IMR-90 (cell line): Measurements from ENCODE around the gene COL27A1. TPM values are rescaled to one million over a fixed set of nuclear protein-coding genes. Genes with fewer than 3 reads are reported as not detected.

Experiments
- ATAC-seq: fragments of 200-7000 bp; cut with Tn5 transposase; 2 replicates; pipeline ENCODE4 v1.9.1; 2020; ENCODE audit warnings: low read depth, mild to moderate bottlenecking, moderate library complexity
- BruUV-seq: library from RNA; stranded (reverse); fragments of 400-500 nt; replicated peaks from 2 replicates; lab custom pipeline; 2021; lab: Mats Ljungman, UMichigan
- CTCF ChIA-PET: fragments of 300-600 bp; formaldehyde crosslinking; extraction: SDS; loops from one replicate; lab custom pipeline; 2021; ENCODE audit warnings: antibody characterized with exemption; lab: Yijun Ruan, JAX
- POLR2A ChIA-PET: fragments of 300-600 bp; sonication (Branson Sonifier 250); formaldehyde crosslinking; loops from one replicate; lab custom pipeline; 2022; ENCODE audit warnings: antibody characterized with exemption; ENCODE audit not compliant: unreplicated experiment; lab: Charles Lee
- DNase-seq: peaks from one replicate; pipeline ENCODE4 v3.0.0; 2013
- H2AFZ ChIP-seq: replicated peaks from 2 replicates; pipeline ENCODE3; 2013; ENCODE audit warnings: low read length, mild to moderate bottlenecking; ENCODE audit not compliant: poor library complexity
- H2AK5ac ChIP-seq: 2 replicates; pipeline ENCODE4 v1.6.1; 2013; ENCODE audit warnings: low read depth, low read length, inconsistent platforms
- H2AK9ac ChIP-seq: replicated peaks from 2 replicates; pipeline ENCODE3; 2013; ENCODE audit warnings: mild to moderate bottlenecking, low read depth, low read length, moderate library complexity; ENCODE audit not compliant: poor library complexity
- H2BK120ac ChIP-seq: 2 replicates; pipeline ENCODE4 v1.6.1; 2013; ENCODE audit warnings: low read depth, low read length, inconsistent platforms
- H2BK15ac ChIP-seq: 3 replicates; pipeline ENCODE4 v1.6.1; 2013; ENCODE audit warnings: low read depth, low read length, inconsistent platforms
- H2BK20ac ChIP-seq: 2 replicates; pipeline ENCODE4 v1.6.1; 2013; ENCODE audit warnings: low read depth, mild to moderate bottlenecking, inconsistent platforms, low read length, moderate library complexity
- H2BK5ac ChIP-seq: 2 replicates; pipeline ENCODE4 v1.6.1; 2013; ENCODE audit warnings: mild to moderate bottlenecking, low read depth, low read length, inconsistent platforms; ENCODE audit not compliant: poor library complexity, severe bottlenecking
- H3K14ac ChIP-seq: replicated peaks from 2 replicates; pipeline ENCODE4 v1.6.1; 2013; ENCODE audit warnings: low read depth, low read length, inconsistent platforms
- H3K18ac ChIP-seq: 2 replicates; pipeline ENCODE4 v1.6.1; 2013; ENCODE audit warnings: low read depth, low read length, control low read depth
- H3K23ac ChIP-seq: 2 replicates; pipeline ENCODE4 v1.6.1; 2013; ENCODE audit warnings: low read depth, low read length, inconsistent platforms
- H3K27ac ChIP-seq: 2 replicates; pipeline ENCODE4 v1.5.1; 2013; ENCODE audit warnings: mild to moderate bottlenecking, control low read depth, low read length; ENCODE audit not compliant: insufficient read depth
- H3K27me3 ChIP-seq: 2 replicates; pipeline ENCODE4 v1.6.1; 2013; ENCODE audit warnings: low read length; ENCODE audit not compliant: control insufficient read depth, insufficient read depth
- H3K36me3 ChIP-seq: 2 replicates; pipeline ENCODE4 v1.6.1; 2013; ENCODE audit warnings: low read length, mixed read lengths; ENCODE audit not compliant: control insufficient read depth, insufficient read depth
- H3K4ac ChIP-seq: 2 replicates; pipeline ENCODE4 v1.6.1; 2013; ENCODE audit warnings: low read depth, low read length, inconsistent platforms
- H3K4me1 ChIP-seq: 2 replicates; pipeline ENCODE4 v1.6.1; 2013; ENCODE audit warnings: low read length, mixed read lengths; ENCODE audit not compliant: control insufficient read depth, insufficient read depth
- H3K4me2 ChIP-seq: 2 replicates; pipeline ENCODE4 v1.6.1; 2013; ENCODE audit warnings: low read depth, mild to moderate bottlenecking, control low read depth, low read length, moderate library complexity
- H3K4me3 ChIP-seq: 2 replicates; pipeline ENCODE4 v1.5.1; 2013; ENCODE audit warnings: low read depth, mild to moderate bottlenecking, control low read depth, low read length, moderate library complexity; ENCODE audit not compliant: insufficient read depth
- H3K56ac ChIP-seq: 2 replicates; pipeline ENCODE4 v1.6.1; 2013; ENCODE audit warnings: low read length, inconsistent platforms; ENCODE audit not compliant: insufficient read depth; ENCODE audit errors: extremely low read depth
- H3K79me1 ChIP-seq, 2 experiments: 2 replicates each; pipeline ENCODE4 v1.6.1; 2013; ENCODE audit warnings: low read length in 2 of 2, inconsistent platforms in 1 of 2, low read depth in 1 of 2
- H3K9ac ChIP-seq: 2 replicates; pipeline ENCODE4 v1.6.1; 2013; ENCODE audit warnings: low read depth, low read length, control low read depth
- H3K9me1 ChIP-seq: 2 replicates; pipeline ENCODE4 v1.6.1; 2013; ENCODE audit warnings: low read length, inconsistent platforms; ENCODE audit not compliant: insufficient read depth
- H3K9me3 ChIP-seq: 2 replicates; pipeline ENCODE4 v1.6.1; 2013; ENCODE audit warnings: low read length; ENCODE audit not compliant: control insufficient read depth, insufficient read depth
- H4K20me1 ChIP-seq: 2 replicates; pipeline ENCODE4 v1.6.1; 2013; ENCODE audit warnings: low read length, inconsistent platforms; ENCODE audit not compliant: insufficient read depth
- H4K5ac ChIP-seq: 2 replicates; pipeline ENCODE4 v1.6.1; 2013; ENCODE audit warnings: mild to moderate bottlenecking, low read depth, low read length, control low read depth
- H4K8ac ChIP-seq, 2 experiments: 2 replicates each; pipeline ENCODE4 v1.6.1; 2013; ENCODE audit warnings: low read depth in 2 of 2, low read length in 2 of 2, control low read depth in 1 of 2, inconsistent platforms in 1 of 2
- H4K91ac ChIP-seq: 2 replicates; pipeline ENCODE4 v1.6.1; 2013; ENCODE audit warnings: low read depth, low read length, inconsistent platforms; ENCODE audit not compliant: insufficient read depth
- CTCF ChIP-seq: conservative IDR thresholded peaks from 2 replicates; pipeline ENCODE4 v1.5.1; 2012; ENCODE audit warnings: mild to moderate bottlenecking, low read depth, low read length, improper control_type of control experiment
- NFE2L2 ChIP-seq: fragments of 150-350 bp; IDR thresholded peaks from 2 replicates; pipeline ENCODE4 v1.6.1; 2016; ENCODE audit warnings: low read depth, mild to moderate bottlenecking, low read length
- RAD21 ChIP-seq: IDR thresholded peaks from 2 replicates; pipeline ENCODE4 v1.6.1; 2012; ENCODE audit warnings: low read length, improper control_type of control experiment
- RCOR1 ChIP-seq: IDR thresholded peaks from 2 replicates; pipeline ENCODE4 v1.6.1; 2012; ENCODE audit warnings: mild to moderate bottlenecking, low read length, improper control_type of control experiment; ENCODE audit not compliant: insufficient replicate concordance
- RFX5 ChIP-seq: IDR thresholded peaks from 2 replicates; pipeline ENCODE4 v1.8.0; 2012; ENCODE audit warnings: low read depth, mild to moderate bottlenecking, low read length, moderate library complexity
- SMC3 ChIP-seq: fragments of 150-350 bp; IDR thresholded peaks from 2 replicates; pipeline ENCODE4 v1.6.1; 2016; ENCODE audit warnings: low read depth, mild to moderate bottlenecking, antibody characterized with exemption, low read length, moderate library complexity
- WGBS, 2 experiments: methylation state at CpG; one replicate each; pipeline versions ENCODE4 v1.1.5 to v1.1.7; 2013; ENCODE audit warnings: missing lambda C conversion rate in 2 of 2; ENCODE audit not compliant: insufficient read length in 1 of 2; ENCODE audit errors: extremely low coverage in 2 of 2; 5-methylcytosine and 5-hydroxymethylcytosine counted together
- dilution Hi-C: fragments of 300-500 bp; cut with HindIII; formaldehyde crosslinking; loops from one replicate; pipeline ENCODE4 v1.14.3; 2018; ENCODE audit warnings: low sequenced_read_pairs; ENCODE audit not compliant: unreplicated experiment
- in situ Hi-C: fragments of 300-500 bp; cut with MboI; formaldehyde crosslinking; loops from 3 replicates; pipeline ENCODE4 v1.14.3; 2019; ENCODE audit warnings: low sequenced_read_pairs, inconsistent platforms, mixed read lengths
- intact Hi-C: fragments of 100-400 bp; cut with micrococcal nuclease; formaldehyde crosslinking; loops from 2 replicates; pipeline ENCODE4 v1.10.0; 2022
- polyA plus RNA-seq, 3 experiments: library from polyadenylated mRNA; depleted of rRNA; stranded (reverse); fragments of >200 nt; gene quantifications; 2 replicates each; pipeline ENCODE4 v1.2.3, GENCODE V29; 2012; ENCODE audit warnings: low replicate concordance in 1 of 3
- total RNA-seq: library from RNA; depleted of rRNA; stranded (reverse); fragments of >200 nt; gene quantifications from 2 replicates; pipeline ENCODE4 v1.2.3, GENCODE V29; 2012

The COL27A1 gene
- total and polyA plus RNA-seq, 2 of the 4 experiments (the other 2 are of a cell fraction): 3.2 to 18.3 TPM

DNA sequence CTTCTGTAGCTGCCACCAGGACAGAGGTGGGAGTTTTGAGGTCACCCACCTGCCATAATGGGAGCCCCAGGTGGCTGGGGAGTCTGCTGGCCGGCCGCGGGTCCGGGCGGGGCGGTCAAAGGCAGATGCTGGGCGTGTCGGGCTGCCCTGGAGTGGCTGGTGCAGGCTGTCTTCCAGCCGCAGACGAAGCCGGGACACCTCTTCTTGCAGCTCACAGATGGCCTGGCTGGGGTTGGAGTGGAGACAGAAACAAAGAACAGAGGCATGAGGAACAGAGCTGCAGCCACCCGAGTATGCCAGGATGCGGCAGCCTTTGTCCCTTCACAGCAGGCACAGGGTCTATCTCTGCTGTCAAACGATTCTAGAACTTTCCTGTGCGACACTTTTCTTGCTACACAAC is 192.3 kb downstream of the COL27A1 start:
- intact Hi-C loops: no loop called here
- CTCF ChIA-PET: no interaction called here

More for the DNA sequence above, 192.3 kb downstream of the COL27A1 start:
- no peak overlapping the region for H2BK20ac ChIP-seq
- no peak overlapping the region for H2BK5ac ChIP-seq
- H3K4me3 ChIP-seq: no peak overlapping the region
- H4K91ac ChIP-seq: no peak overlapping the region
- no peak overlapping the region for H3K23ac ChIP-seq
- POLR2A ChIA-PET: no interaction called here
- 0 out of 2 replicates have a peak overlapping the region, but pooled peaks have one; percentile 10 for H2BK120ac ChIP-seq
- H3K9me1 ChIP-seq: peaks cover 18% of the 10 kb centered on the region
- no peak overlapping the region for H3K4me2 ChIP-seq
- no peak overlapping the region for H3K27ac ChIP-seq
- BruUV-seq: no TSS peak
- no peak overlapping the region for H3K18ac ChIP-seq
- H2AFZ ChIP-seq: peak overlapping the region; percentile 8
- no peak overlapping the region for H2BK15ac ChIP-seq
- in situ Hi-C loops: no loop called here
- H3K9ac ChIP-seq: no peak overlapping the region
- H3K9me3 ChIP-seq: no peaks in the 10 kb centered on the region
- ATAC-seq: no peak
- H3K36me3 ChIP-seq: peaks cover 62% of the 10 kb centered on the region
- no peak overlapping the region for H3K56ac ChIP-seq
- H4K5ac ChIP-seq: no peak overlapping the region
- H3K27me3 ChIP-seq: no peaks in the 10 kb centered on the region
- H4K20me1 ChIP-seq: peaks cover 7% of the 10 kb centered on the region; the same call in 1 of the 2 replicates
- no peak for DNase-seq
- dilution Hi-C loops: no loop called here
- no peak overlapping the region for H2AK9ac ChIP-seq
- TF ChIP-seq RCOR1 (no peak), CTCF (no peak), RFX5 (no peak), RAD21 (no peak), NFE2L2 (no peak), SMC3 (no peak)
- no peak overlapping the region for H3K4ac ChIP-seq
- 91% methylated on average over 14 of the region's 15 CpGs; no CpG with 5 or more reads in 1 of the 2 experiments for WGBS, 2 experiments
- no peak overlapping the region for H3K14ac ChIP-seq
- no peak overlapping the region for H4K8ac ChIP-seq
- no peak overlapping the region; the same call in 1 of the 2 replicates for H2AK5ac ChIP-seq
- H3K4me1 ChIP-seq: peaks cover 11% of the 10 kb centered on the region
- peaks cover 0 to 12% of the 10 kb centered on the region in 2 experiments; a peak in 1 of 4 replicates for H3K79me1 ChIP-seq
